HG02870 (cell line): ENCODE measurements around the gene YARS2.
"Not testable (repeated sequence)": the region's sequence is repeated elsewhere in the genome, so short reads cannot be mapped to it uniquely, and the experiment has no call there.

Experiments
- ATAC-seq: cut with Tn5 transposase; IDR thresholded peaks from one replicate; pipeline ENCODE4 v1.9.1; 2021; ENCODE audit warnings: mild to moderate bottlenecking, moderate library complexity; ENCODE audit not compliant: unreplicated experiment

YARS2 gene

GRCh38 chr12:32753605-32754004 lies 2.1 kb downstream of the YARS2 start:
- ATAC-seq = no peak

GRCh38 chr12:32743264-32743663 lies 12.4 kb downstream of the YARS2 start:
- no peak for ATAC-seq

- ATAC-seq = no peak
These were observed 13.6 kb downstream of the YARS2 start for GRCh38 chr12:32742133-32742532.

- ATAC-seq = no peak
These were observed 16.4 kb downstream of the YARS2 start for GRCh38 chr12:32739279-32739678.

GRCh38 chr12:32737715-32738114 lies 18.0 kb downstream of the YARS2 start:
- ATAC-seq = no peak

GRCh38 chr12:32736445-32736844 lies 19.3 kb downstream of the YARS2 start:
- no peak for ATAC-seq

- no peak for ATAC-seq
These were observed 20.7 kb downstream of the YARS2 start for GRCh38 chr12:32734952-32735351.

- ATAC-seq = no peak
These were observed 28.5 kb downstream of the YARS2 start for GRCh38 chr12:32727237-32727636.

GRCh38 chr12:32726286-32726685 lies 29.4 kb downstream of the YARS2 start:
- ATAC-seq = no peak

- ATAC-seq = not testable (repeated sequence)
These were observed 30.4 kb downstream of the YARS2 start for GRCh38 chr12:32725308-32725707.

- no peak for ATAC-seq
These were observed 36.8 kb downstream of the YARS2 start for GRCh38 chr12:32718926-32719325.

- no peak for ATAC-seq
These were observed 40.9 kb downstream of the YARS2 start for GRCh38 chr12:32714772-32715171.

- no peak for ATAC-seq
These were observed 46.8 kb downstream of the YARS2 start for GRCh38 chr12:32708926-32709325.

- peak; percentile 50 for ATAC-seq
These were observed 49.2 kb downstream of the YARS2 start for GRCh38 chr12:32706335-32707024.

- ATAC-seq = no peak
These were observed 49.9 kb downstream of the YARS2 start for GRCh38 chr12:32705783-32706182.

GRCh38 chr12:32702946-32703345 lies 52.8 kb downstream of the YARS2 start:
- no peak for ATAC-seq

GRCh38 chr12:32702473-32702872 lies 53.2 kb downstream of the YARS2 start:
- ATAC-seq = no peak

GRCh38 chr12:32699437-32699836 lies 56.3 kb downstream of the YARS2 start:
- not testable (repeated sequence) for ATAC-seq

GRCh38 chr12:32698285-32698684 lies 57.4 kb downstream of the YARS2 start:
- no peak for ATAC-seq

- no peak for ATAC-seq
These were observed 58.3 kb downstream of the YARS2 start for GRCh38 chr12:32697445-32697844.
